K562 (cell line): Measurements from ENCODE around the gene CXCL17. TPM values are rescaled to one million over a fixed set of nuclear protein-coding genes. Genes with fewer than 3 reads are reported as not detected.

Experiments used
- ADNP ChIP-seq: fragments of 200-800 bp; sonication (Bioruptor generic); IDR thresholded peaks from 2 replicates; pipeline ENCODE4 v1.6.1; 2016; ENCODE audit warnings: missing genetic modification characterization, missing compliant biosample characterization
- ARID4B ChIP-seq: sonication (generic); formaldehyde crosslinking; IDR thresholded peaks from 2 replicates; pipeline ENCODE4 v1.8.0; 2022; ENCODE audit warnings: mild to moderate bottlenecking, missing genetic modification reagents
- CHD1 ChIP-seq: fragments of 200-600 bp; sonication (generic); IDR thresholded peaks from one replicate; pipeline ENCODE4 v1.6.1; 2012; ENCODE audit warnings: mild to moderate bottlenecking, moderate library complexity, low read length, inconsistent platforms
- CTCFL ChIP-seq: IDR thresholded peaks from 2 replicates; pipeline ENCODE4 v1.6.1; 2011; ENCODE audit warnings: borderline replicate concordance, low read depth, mild to moderate bottlenecking, moderate library complexity, low read length; ENCODE audit not compliant: insufficient read depth, poor library complexity, severe bottlenecking
- CUX1 ChIP-seq: fragments of 200-800 bp; sonication (Bioruptor generic); IDR thresholded peaks from 2 replicates; pipeline ENCODE4 v1.6.1; 2016; ENCODE audit warnings: missing genetic modification characterization, missing compliant biosample characterization
- E2F1 ChIP-seq: sonication (generic); formaldehyde crosslinking; IDR thresholded peaks from 2 replicates; pipeline ENCODE4 v1.8.1; 2023; ENCODE audit warnings: mild to moderate bottlenecking, missing genetic modification reagents, moderate library complexity
- EZH2 ChIP-seq: IDR thresholded peaks from 2 replicates; pipeline ENCODE4 v1.6.1; 2012; ENCODE audit warnings: low read depth, mild to moderate bottlenecking, inconsistent platforms, low read length, borderline replicate concordance
- FUS ChIP-seq: fragments of 200-400 bp; formaldehyde crosslinking; optimal IDR thresholded peaks from 2 replicates; pipeline ENCODE3; 2017; ENCODE audit warnings: low read depth, low read length
- SP1 ChIP-seq: sonication (generic); formaldehyde crosslinking; IDR thresholded peaks from 2 replicates; pipeline ENCODE4 v1.8.1; 2022; ENCODE audit warnings: mild to moderate bottlenecking, missing genetic modification reagents
- ZSCAN32 ChIP-seq: fragments of 450-650 bp; formaldehyde crosslinking; IDR thresholded peaks from 2 replicates; pipeline ENCODE4 v1.4.0; 2020; ENCODE audit warnings: mild to moderate bottlenecking, moderate library complexity
- polyA plus RNA-seq, 8 experiments: library from polyadenylated mRNA; depleted of rRNA in 4 of 8; stranded (reverse) in 5 of 8; unstranded in 3 of 8; fragments of >200 nt; fragmentation: Nextera tagmentation in 2 of 8; fragmentation: Illumina TruSeq in 1 of 8; extraction: Ambion mirVana in 2 of 8; extraction: Trizol in 1 of 8; gene quantifications; 2 replicates each; pipeline versions ENCODE4 v1.2.1 to v1.2.3, GENCODE V29; 2011 to 2014; ENCODE audit warnings: inconsistent platforms in 1 of 8, missing spikeins in 1 of 8
- total RNA-seq, 7 experiments: library from RNA; depleted of rRNA in 6 of 7; stranded (reverse); fragments of >200 nt in 6 of 7; fragmentation: Illumina TruSeq in 2 of 7; extraction: Trizol in 2 of 7; gene quantifications; 2 replicates each; pipeline versions ENCODE4 v1.2.1 to v1.2.3, GENCODE V29; 2011 to 2021; ENCODE audit warnings: low replicate concordance in 1 of 7

CXCL17 gene
- total and polyA plus RNA-seq, 9 of the 15 experiments (the other 6 are each of a cell fraction or from before 2014, with no cell fraction given) = 0.10 to 0.15 TPM; not detected in 7

GRCh38 chr19:42420055-42420544, 22.6 kb downstream of the CXCL17 start (continued):
- TF ChIP-seq E2F1 (CRISPR knock-in tag) = no peak
- no peak for TF ChIP-seq CHD1
- no peak for TF ChIP-seq ARID4B (CRISPR knock-in tag)
- TF ChIP-seq ZSCAN32 = no peak
- TF ChIP-seq EZH2 = no peak
- no peak for TF ChIP-seq SP1 (CRISPR knock-in tag)
- peak; percentile 70 for TF ChIP-seq CTCFL
- TF ChIP-seq FUS = no peak
- TF ChIP-seq CUX1 = no peak
- peak; percentile 48; the same call in 1 of the 2 replicates for TF ChIP-seq ADNP (tag)
